HepG2 (cell line): Measurements from ENCODE around the gene STK11.
A peak's percentile ranks its signal among the peaks of the same experiment; 100 is the strongest.

Experiments
- ELF1 ChIP-seq: sonication (generic); formaldehyde crosslinking; IDR thresholded peaks from 2 replicates; pipeline ENCODE4 v1.4.0; 2020; ENCODE audit warnings: missing genetic modification reagents
- GTF2F1 ChIP-seq: fragments of 150-350 bp; IDR thresholded peaks from 2 replicates; pipeline ENCODE4 v1.6.1; 2014; ENCODE audit warnings: low read length
- PHF21A ChIP-seq: sonication (generic); formaldehyde crosslinking; IDR thresholded peaks from 2 replicates; pipeline ENCODE4 v1.5.0; 2020; ENCODE audit warnings: mild to moderate bottlenecking, missing genetic modification reagents
- SALL1 ChIP-seq: sonication (generic); formaldehyde crosslinking; IDR thresholded peaks from 2 replicates; pipeline ENCODE4 v1.8.0; 2022; ENCODE audit warnings: mild to moderate bottlenecking, missing genetic modification reagents
- SRSF1 ChIP-seq: fragments of 200-400 bp; formaldehyde crosslinking; optimal IDR thresholded peaks from 2 replicates; pipeline ENCODE3; 2017; ENCODE audit warnings: mild to moderate bottlenecking, low read depth, low read length, moderate library complexity
- TCF7 ChIP-seq: sonication (generic); IDR thresholded peaks from 2 replicates; pipeline ENCODE4 v1.6.1; 2016; ENCODE audit warnings: antibody characterized with exemption, low read depth
- ZMYM3 ChIP-seq: sonication (generic); formaldehyde crosslinking; IDR thresholded peaks from 2 replicates; pipeline ENCODE4 v1.5.1; 2020; ENCODE audit warnings: mild to moderate bottlenecking, missing genetic modification reagents
- ZNF24 ChIP-seq: fragments of 450-650 bp; IDR thresholded peaks from 2 replicates; pipeline ENCODE4 v1.6.1; 2017; ENCODE audit warnings: antibody characterized with exemption, mild to moderate bottlenecking
- ZNF33B ChIP-seq: sonication (generic); formaldehyde crosslinking; IDR thresholded peaks from 2 replicates; pipeline ENCODE4 v1.5.1; 2020; ENCODE audit warnings: mild to moderate bottlenecking, missing genetic modification reagents
- TF ChIP-seq, protein P1 (sequence below): sonication (generic); formaldehyde crosslinking; IDR thresholded peaks from 2 replicates; pipeline ENCODE4 v1.4.0; 2020; ENCODE audit warnings: missing genetic modification reagents
- TF ChIP-seq, protein P2 (sequence below), 2 experiments: sonication (generic) in 1 of 2; formaldehyde crosslinking in 1 of 2; IDR thresholded peaks; 2 replicates each; pipeline versions ENCODE4 v1.4.0 to v1.6.1; 2018 to 2020; ENCODE audit warnings: missing genetic modification reagents in 2 of 2, borderline replicate concordance in 1 of 2, low read depth in 1 of 2, mild to moderate bottlenecking in 1 of 2, missing biosample characterization in 1 of 2

- no peak for TF ChIP-seq ZMYM3
- TF ChIP-seq ELF1: peak; percentile 48; the same call in 1 of the 2 replicates
- peak; percentile 99 for TF ChIP-seq SRSF1
- TF ChIP-seq PHF21A (CRISPR knock-in tag): no peak
- TF ChIP-seq, protein P1, sequence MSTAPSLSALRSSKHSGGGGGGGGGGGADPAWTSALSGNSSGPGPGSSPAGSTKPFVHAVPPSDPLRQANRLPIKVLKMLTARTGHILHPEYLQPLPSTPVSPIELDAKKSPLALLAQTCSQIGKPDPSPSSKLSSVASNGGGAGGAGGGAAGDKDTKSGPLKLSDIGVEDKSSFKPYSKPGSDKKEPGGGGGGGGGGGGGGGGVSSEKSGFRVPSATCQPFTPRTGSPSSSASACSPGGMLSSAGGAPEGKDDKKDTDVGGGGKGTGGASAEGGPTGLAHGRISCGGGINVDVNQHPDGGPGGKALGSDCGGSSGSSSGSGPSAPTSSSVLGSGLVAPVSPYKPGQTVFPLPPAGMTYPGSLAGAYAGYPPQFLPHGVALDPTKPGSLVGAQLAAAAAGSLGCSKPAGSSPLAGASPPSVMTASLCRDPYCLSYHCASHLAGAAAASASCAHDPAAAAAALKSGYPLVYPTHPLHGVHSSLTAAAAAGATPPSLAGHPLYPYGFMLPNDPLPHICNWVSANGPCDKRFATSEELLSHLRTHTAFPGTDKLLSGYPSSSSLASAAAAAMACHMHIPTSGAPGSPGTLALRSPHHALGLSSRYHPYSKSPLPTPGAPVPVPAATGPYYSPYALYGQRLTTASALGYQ (CRISPR knock-in tag): no peak
- peak; percentile 48 for TF ChIP-seq SALL1 (CRISPR knock-in tag)
- TF ChIP-seq ZNF24: no peak
- TF ChIP-seq, protein P2, sequence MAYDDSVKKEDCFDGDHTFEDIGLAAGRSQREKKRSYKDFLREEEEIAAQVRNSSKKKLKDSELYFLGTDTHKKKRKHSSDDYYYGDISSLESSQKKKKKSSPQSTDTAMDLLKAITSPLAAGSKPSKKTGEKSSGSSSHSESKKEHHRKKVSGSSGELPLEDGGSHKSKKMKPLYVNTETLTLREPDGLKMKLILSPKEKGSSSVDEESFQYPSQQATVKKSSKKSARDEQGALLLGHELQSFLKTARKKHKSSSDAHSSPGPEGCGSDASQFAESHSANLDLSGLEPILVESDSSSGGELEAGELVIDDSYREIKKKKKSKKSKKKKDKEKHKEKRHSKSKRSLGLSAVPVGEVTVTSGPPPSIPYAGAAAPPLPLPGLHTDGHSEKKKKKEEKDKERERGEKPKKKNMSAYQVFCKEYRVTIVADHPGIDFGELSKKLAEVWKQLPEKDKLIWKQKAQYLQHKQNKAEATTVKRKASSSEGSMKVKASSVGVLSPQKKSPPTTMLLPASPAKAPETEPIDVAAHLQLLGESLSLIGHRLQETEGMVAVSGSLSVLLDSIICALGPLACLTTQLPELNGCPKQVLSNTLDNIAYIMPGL (CRISPR knock-in tag; IDR thresholded peaks at IDR 0.05; ENCODE audit: borderline replicate concordance in 1 of 2, low read depth in 1 of 2): no peak; a peak in 1 of 4 replicates
- peak; percentile 75; the same call in 1 of the 2 replicates for TF ChIP-seq GTF2F1
- no peak for TF ChIP-seq ZNF33B (CRISPR knock-in tag)
- TF ChIP-seq TCF7: no peak
These were observed 63.5 kb downstream of the STK11 start, which contains the start of gene CIRBP for GRCh38 chr19:1269065-1269477.
